ENCODE data around the gene HSF5.

Gene HSF5

DNA sequence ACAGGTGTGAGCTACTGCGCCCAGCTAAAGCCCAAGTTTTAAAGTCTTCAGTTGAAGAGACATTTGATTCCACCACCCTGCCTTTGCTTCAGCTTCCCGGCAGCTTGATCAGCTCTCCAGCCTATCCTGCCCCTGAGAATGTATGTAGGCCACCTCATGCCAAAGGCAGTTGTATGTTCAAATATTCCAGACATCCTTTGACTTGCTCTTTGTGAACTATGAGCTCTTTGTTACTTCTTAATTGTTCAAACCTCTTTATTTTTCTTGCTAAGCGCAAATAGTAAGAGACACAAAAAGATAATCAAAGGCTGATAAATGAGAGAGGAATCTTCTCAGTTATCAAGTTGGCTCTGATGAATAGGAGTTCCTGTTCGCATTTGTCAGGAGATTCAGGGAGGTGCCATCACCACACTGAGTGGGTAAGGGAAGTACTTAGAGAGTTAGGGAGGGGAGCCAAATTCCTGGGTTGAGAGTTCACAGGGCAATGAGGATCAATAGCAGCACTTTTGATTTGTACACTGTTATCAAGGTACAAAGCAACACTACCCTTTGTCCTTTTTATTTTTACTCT, 104.2 kb downstream of the HSF5 start:
- no peak for DNase-seq

DNA sequence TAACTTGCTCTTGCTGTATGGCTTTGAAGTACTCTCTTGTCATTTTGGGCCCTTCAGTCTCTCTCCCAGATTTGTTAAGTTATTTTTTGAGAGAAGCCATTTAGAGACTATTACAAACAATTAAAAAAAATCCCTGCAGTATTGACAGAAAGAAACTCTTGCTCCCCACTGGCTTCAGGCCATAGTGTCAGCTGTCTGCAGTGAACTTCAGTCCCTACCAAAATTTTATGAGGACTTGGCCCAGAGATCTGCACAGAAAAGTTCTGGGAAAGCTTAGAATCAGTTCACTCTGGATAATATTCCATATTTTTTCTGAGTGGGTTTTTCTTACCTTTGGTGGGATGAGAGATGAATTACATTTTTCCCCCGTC, 105.4 kb downstream of the HSF5 start:
- no peak for DNase-seq

DNA sequence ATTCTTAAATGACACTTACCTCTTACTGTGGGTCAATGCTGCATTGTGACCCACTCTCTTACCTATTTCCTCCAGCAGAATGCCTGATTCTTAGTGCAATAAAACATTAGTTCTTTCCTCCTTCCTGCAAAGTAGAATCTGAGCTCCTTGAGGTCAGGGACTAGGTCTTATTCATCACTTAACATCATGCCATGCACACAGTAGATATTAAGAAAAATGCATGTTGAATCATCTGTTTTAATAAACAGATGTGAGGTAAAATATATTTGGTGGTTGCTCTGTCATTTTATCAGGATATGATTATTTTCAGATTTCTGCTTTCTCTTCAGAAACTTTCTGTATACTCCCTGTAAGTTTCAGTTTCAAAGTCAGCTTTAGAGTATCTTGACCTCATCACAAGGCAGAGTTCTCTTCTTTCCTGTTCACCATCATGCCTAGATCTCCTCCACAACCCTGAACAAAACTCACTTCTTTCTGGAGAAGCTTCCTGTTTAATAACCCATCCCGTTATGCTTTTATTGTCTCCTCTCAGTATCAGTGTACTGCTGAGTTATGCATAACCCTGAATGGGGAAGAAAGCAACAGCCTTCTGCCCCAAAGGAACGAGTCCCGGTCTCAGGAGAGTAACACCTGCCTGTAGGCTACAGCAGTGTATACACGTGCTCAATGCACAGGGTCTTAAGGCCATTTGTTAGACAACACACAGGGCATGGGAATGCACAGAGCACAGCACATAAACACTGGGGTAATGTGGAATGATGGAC, 105.9 kb downstream of the HSF5 start:
- no peak for DNase-seq

DNA sequence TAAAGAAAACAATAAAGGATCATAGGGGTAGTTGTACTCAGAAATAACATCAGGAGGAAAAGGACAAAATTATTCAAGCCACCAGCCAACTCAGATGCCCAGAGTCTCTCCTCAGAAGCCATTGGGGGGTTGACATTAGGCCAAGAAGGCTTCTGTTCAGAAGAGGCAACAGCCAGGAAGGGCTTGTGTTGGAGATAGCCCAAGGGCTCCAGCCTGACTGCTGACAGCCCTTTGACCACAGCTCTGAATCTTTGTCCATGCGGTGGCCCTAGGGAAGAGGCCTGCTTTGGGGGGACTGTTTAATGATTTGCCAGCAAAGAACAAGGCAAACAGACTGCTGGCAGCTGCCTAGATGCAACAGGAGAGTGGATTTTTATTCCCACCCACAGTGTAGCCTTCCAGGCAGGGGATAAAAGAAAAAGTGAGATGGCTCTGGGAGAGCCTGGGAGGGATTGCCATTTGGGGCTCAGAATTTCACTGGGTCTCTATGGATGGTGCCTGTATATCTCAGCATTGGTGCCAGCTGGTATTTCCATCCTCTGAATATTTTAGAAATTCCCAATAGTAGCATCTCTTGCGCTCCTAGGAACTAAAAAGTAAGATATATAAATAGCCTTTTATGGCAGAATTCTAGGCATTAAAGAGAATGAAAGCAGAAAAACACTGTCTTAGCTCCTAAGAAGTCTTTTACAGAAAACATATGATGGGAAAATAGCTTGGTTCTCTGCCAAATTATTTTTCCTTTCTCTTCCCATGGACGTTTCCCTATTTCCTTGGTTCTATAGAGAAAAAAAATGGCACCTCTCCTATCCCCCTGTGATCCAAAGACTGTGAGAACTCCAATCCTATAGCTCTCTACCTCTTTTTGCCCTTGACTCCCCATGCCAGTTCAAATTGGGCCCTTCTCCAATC, 106.8 kb downstream of the HSF5 start:
- DNase-seq, result no peak

DNA sequence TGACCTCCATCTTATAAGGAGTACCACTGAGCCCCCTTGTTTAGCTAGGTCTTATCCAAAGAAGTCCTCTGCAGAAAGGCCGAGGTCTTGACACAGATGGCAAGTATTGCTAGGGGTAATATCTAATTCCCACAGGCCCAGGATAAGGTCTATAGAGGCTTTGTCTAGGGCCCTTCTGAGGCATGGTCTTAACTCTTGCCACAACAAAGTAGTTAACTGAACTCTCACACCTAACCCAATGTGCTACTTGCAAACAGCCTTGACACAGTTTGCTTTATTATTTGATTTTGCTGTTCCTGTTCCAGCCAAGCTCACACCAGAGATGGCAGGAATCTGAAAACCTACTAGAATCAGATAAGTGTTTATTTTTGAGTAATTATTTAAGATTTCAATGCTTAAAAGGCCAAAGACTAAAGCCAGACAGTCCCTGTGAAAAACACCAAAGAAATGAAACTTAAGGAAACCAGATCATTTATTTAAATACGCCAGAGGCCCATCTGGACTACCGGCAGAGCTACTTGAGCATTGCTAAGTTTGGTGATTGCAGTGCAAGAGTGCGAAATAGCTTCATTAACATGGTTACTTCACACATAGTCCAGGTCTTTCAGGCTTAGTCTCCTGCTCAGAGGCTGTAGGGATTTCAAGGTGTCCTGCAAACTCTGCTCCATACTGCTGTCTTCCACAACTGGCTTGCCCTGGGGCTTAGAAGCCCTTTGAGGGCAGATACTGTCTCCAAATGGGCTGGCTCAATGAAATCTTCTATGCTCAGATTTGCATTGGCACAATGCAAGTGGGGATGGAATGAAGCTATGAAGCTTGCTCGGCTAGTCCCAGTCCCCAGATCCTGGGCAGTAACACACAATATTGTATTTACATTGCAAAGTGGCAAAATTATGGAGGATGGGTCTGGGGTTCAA, 107.7 kb downstream of the HSF5 start:
- no peak for DNase-seq

DNA sequence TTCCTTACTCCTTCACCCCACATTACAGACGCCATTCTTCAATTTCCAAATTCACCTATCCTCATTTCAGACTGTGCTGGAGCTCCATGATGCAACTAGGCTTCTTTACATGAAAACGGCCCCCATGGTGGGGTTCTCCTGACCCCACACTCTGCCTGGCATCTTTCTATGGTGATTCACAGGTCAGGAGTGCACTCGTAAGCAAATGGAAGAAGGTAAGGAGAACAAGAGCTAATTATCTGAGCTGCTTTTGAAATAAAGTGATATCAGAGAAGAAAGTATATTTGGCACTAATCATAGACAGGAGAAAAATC, 108.7 kb downstream of the HSF5 start:
- DNase-seq, result no peak

DNA sequence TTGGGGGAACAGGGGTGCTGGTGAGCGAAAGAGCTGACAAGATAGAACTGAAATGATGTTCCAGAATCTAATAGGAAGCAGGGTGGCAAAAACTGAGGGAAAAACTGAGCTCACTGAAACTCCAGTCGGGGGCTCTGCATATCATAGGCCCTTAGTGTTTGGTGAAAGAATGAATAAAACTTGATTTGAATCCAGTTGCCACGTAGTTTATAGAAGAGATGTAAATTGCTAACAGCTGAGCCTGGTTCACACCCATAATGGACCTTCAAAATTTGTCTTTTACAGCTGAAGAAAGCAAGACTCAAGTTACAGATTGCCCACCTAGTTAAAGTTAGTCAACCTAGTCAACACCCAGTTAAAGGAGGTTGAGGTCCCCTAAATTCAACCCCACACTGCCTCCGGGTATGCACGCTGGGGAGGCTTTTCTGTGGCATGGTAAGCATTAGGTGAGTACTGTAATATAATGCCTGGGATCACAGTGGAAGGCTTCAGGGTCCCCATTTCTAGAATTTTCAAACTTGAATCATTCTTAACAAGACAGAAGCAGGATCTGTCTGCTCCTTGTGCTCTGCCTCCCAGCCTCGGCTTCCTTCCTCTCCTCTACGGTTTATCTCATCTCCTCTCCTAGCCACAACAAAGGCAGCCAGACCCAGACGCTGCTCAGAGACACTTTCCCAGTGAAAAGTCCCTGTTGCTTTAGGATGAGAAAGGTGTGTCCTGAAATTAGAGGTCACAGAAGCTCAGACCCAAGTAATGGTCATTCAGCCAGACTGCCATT, 109.3 kb downstream of the HSF5 start:
- DNase-seq, result no peak

DNA sequence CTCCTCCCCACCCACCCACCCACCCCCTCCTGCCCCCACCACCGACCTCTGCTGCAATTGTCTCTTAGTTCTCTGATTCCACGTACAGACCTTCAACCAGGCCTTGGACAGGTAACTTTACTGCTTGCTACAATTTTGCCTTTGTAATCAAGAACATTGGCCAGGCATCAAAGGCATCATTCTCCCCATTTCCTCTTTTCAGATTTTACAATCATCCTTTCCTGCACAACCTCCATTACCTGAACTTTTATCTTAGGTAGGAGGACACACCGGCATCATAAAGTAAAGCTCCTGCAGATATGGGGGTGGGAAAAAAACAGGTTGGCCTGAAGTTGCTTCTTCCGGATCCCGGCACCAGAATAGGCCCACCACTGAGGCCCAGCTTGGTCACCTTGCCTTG, 110.5 kb downstream of the HSF5 start:
- DNase-seq, result no peak

DNA sequence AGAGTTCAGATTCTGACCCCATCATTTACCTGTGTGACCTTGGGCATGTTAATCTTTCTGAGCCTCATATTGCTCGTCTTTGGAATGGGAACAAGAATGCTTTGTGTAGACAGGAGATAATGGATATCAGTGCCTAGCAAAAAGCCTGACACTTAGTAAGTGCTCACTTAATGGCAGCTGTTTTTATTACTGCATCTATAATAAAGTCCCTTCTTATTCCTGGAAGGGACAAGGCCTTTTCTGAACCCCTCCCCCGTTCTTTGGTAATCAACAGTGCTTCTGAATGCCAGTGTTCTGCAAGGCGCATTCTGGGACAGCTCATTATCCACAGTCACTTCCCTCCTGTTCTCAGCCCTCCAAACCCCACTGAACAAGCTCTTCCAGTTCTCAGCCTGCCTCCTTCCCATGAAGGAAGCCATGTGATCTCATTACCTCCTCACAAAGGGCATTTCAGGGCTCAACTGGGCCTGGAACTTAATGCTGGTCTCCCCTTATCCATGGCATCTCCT, 111.1 kb downstream of the HSF5 start:
- DNase-seq, result no peak

DNA sequence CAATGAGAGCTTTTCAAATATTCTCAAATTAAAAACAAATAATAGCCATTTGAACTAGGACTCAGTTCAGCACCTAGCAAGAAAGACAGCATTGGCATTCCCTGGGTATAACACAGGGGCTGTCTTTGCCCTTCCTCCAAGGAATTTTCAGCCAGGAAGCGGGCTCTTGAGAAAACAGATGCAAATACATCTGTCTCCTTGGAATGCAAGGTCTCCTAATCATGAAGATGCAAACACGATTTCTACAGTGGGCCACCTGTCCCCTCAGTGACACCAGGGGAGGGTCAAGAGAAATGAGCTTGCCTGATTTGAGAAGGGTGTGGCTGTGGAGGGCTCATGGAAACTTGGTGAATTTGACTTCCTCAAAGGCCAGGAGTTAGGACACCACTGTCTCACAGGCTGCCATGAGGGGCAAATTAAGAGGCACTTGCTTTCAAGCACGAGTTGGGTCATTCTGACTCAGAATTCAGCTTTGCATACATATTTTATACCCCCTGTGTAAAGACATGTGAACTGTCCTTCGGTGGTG, 111.7 kb downstream of the HSF5 start:
- no peak for DNase-seq

DNA sequence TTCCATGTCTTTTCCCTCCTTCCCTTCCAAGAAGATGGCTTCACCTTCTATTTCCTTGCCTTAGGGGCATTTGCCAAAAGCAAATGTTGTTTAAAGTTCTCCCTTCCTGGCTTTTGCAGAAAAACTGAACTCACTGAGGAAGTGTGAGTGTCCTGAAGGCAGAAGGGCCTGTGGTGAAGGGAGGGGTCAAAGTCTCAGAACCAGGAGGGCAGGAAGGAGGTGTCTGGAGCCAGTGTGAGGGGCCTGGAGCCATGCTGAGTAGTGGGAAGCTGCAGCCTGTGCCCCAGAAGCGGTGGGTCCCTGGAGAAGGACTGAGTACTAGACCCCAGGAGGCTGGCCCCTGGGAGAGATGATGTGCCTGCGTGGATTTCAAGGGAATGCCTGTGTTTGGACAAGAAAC, 112.4 kb downstream of the HSF5 start:
- DNase-seq, result no peak

DNA sequence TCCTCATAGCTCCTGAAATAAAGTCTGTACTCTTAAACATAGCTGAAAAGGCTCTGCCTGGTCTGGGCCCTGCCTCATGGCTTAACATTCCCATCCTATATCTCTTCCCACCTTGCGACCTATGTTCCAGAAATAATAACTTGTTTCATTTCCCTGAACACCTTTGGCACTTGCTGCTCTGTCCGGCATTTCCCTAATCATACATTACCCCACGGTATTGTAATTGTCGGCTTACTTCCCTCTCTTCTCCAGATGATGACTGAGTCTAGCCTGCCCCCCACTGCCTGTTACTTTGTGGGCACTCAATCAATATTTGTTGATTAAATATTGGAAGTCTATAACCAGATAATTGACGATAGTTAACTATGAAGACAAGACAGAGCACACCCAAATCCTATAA, 113.0 kb downstream of the HSF5 start:
- DNase-seq, result no peak

DNA sequence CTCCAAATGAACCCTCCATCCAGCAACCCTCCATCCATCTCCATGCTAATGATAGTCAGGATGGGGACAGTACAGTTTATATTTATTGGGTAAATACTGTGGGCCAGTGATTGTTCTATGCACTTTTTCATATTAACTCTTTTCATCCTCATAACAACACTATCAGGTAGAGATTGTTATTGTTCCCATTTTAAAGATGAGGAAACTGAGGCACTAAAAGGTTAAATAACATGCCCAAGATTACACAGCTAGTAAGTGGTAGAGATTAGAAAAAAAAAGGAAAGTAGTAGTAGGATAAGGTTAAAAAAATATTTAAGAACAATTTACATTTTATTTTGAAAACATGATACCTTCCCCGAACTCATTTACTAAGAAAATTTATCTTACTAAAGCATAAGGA, 114.3 kb downstream of the HSF5 start:
- DNase-seq, result no peak

DNA sequence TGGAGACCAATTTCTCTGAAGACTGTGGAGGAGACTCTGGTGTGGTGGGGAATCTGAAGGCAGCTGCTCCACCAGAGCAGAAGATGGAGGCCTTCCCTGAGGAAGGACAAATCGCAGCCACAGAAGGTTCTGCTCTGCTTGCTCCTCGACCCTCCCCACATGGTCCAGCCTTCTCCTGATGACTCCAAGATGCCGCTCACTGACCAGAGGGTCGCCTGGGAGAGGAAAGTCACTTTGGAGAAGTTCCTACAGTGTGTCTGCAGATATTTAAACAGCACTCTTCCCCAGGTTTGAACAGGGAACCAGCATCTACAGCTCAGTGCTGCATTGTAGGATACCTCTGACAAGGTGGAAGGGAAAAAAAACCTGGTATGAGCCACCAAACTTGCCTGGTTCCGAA, 115.2 kb downstream of the HSF5 start:
- DNase-seq, result no peak

DNA sequence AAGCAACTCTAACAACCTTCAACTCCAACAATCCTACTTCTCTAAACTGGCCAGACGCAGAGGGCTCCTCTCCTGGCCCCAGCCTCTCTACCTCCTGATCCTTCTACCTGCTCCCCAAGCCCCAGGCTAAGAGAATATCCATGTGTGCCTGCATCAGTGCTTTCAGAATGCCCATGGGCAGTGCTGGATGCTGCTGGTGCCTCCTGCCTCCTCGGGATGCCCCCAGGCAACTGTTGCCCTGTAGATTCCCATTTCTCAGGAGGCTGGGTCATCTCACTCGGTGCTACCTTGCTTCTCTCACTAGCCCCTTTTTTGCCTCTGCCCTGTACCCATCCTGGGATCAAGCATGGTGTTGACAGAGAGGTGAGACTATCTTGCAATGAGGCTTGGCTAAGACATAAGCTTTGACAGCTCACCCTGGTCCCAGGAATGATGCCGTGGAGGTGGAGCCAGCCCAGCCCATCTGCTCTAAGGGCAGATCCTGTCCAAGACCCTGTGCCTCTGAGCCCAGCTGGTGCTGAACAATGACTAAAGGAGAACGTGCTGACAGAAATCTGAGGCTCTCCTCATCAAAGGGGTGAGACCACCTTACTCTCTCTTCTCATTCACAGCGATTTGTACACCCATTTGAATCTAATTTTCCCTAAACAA, 116.8 kb downstream of the HSF5 start:
- no peak for DNase-seq

DNA sequence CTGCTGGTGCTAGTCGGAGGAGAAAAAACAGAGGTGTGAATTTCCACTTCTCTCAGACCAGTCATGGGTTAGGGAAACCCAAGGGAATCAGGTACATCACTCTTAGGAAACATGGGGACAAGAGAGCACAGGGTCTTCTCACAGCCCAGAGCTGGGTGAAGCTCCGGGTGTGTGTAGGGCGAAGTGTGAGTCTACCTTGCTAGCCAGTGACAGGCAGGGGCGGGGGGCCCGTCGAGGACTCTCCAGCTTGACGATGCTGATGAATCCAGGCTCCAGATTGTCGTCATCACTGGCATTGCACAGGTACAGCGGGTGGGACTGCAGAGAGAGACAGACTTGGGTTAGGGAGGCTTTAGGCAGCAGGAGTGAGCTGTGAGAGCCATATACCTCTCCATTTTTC, 117.5 kb downstream of the HSF5 start:
- DNase-seq, result no peak

DNA sequence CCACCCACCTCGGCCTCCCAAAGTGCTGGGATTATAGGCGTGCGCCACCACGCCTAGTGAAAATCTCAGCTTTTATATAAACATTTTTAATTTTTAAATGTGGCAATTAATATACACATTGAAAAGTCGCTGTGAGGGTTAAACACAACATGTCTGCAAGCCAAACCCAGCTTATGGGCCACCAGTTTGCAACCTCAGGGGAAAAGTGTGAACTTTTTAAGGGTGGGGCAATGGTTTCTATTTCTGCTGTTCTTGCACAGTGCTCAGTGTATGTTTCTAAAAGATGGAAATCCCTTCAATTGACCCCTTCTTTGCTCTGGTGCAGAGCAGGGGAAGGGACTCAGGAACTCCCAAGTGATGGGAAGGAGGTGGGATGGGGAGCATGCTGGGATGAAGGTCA, 117.9 kb downstream of the HSF5 start:
- DNase-seq, result no peak

Measured in NCI-H1048 (cell line).